K562 (cell line): Measurements from ENCODE around the gene GPSM3. TPM values are rescaled to one million over a fixed set of nuclear protein-coding genes. Genes with fewer than 3 reads are reported as not detected.

Experiments
- ZBTB40 ChIP-seq, 2 experiments: fragments of 450-650 bp in 1 of 2; sonication (generic) in 1 of 2; formaldehyde crosslinking in 1 of 2; IDR thresholded peaks; 2 replicates each; pipeline versions ENCODE4 v1.7.1 to v1.9.0; 2016 to 2022; ENCODE audit warnings: inconsistent platforms in 1 of 2, mild to moderate bottlenecking in 1 of 2, missing genetic modification reagents in 1 of 2
- polyA plus RNA-seq, 8 experiments: library from polyadenylated mRNA; depleted of rRNA in 4 of 8; stranded (reverse) in 5 of 8; unstranded in 3 of 8; fragments of >200 nt; fragmentation: Nextera tagmentation in 2 of 8; fragmentation: Illumina TruSeq in 1 of 8; extraction: Ambion mirVana in 2 of 8; extraction: Trizol in 1 of 8; gene quantifications; 2 replicates each; pipeline versions ENCODE4 v1.2.1 to v1.2.3, GENCODE V29; 2011 to 2014; ENCODE audit warnings: inconsistent platforms in 1 of 8, missing spikeins in 1 of 8
- total RNA-seq, 7 experiments: library from RNA; depleted of rRNA in 6 of 7; stranded (reverse); fragments of >200 nt in 6 of 7; fragmentation: Illumina TruSeq in 2 of 7; extraction: Trizol in 2 of 7; gene quantifications; 2 replicates each; pipeline versions ENCODE4 v1.2.1 to v1.2.3, GENCODE V29; 2011 to 2021; ENCODE audit warnings: low replicate concordance in 1 of 7

Gene GPSM3
- total and polyA plus RNA-seq, 9 of the 15 experiments (the other 6 are each of a cell fraction or from before 2014, with no cell fraction given): 5.3 to 42.6 (median 24.4) TPM

- TF ChIP-seq ZBTB40 (IDR thresholded peaks at IDR 0.05): peak; percentile 61
- TF ChIP-seq ZBTB40 (CRISPR knock-in tag; IDR thresholded peaks at IDR 0.05): no peak
Observed at GRCh38 chr6:32190054-32190851, 2.2 kb downstream of the GPSM3 start, which contains the start of gene PBX2 (continued).
